B cell (primary cell): ENCODE measurements around the gene PITX3. TPM values are rescaled to one million over a fixed set of nuclear protein-coding genes. Genes with fewer than 3 reads are reported as not detected.

Experiments
- ATAC-seq: fragments of 200-7000 bp; cut with Tn5 transposase; one replicate; pipeline ENCODE4 v1.10.0; 2021; ENCODE audit warnings: low read depth, mild to moderate bottlenecking, moderate number of reproducible peaks, moderate library complexity
- CTCF ChIA-PET: fragments of 350-600 bp; sonication (Branson Sonifier 250); formaldehyde crosslinking; loops from one replicate; lab custom pipeline; 2021; ENCODE audit warnings: antibody characterized with exemption, inconsistent platforms; lab: Charles Lee
- POLR2A ChIA-PET: fragments of 350-600 bp; sonication (Branson Sonifier 250); formaldehyde crosslinking; loops from one replicate; lab custom pipeline; 2021; ENCODE audit warnings: antibody characterized with exemption; lab: Charles Lee
- DNase-seq: peaks from one replicate; pipeline ENCODE4 v3.0.0; 2013
- H2AFZ ChIP-seq: 2 replicates; pipeline ENCODE4 v1.6.1; 2012; ENCODE audit warnings: mild to moderate bottlenecking, low read depth, low read length; ENCODE audit not compliant: insufficient read depth, poor library complexity, severe bottlenecking
- H3K27ac ChIP-seq, 2 donors: 1 replicate in 1 of 2; 2 replicates in 1 of 2; pipeline ENCODE4 v1.5.1; 2012 to 2013; ENCODE audit warnings: low read length in 2 of 2, mild to moderate bottlenecking in 2 of 2, moderate library complexity in 1 of 2
- H3K27me3 ChIP-seq, 4 experiments: fragments of 200-600 bp in 1 of 4; sonication (generic) in 1 of 4; replicated peaks in 1 of 4; 1 replicate in 2 of 4; 2 replicates in 2 of 4; pipeline versions ENCODE4 v1.6.1 to v1.7.0; 2013 to 2016; ENCODE audit warnings: low read length in 3 of 4, mild to moderate bottlenecking in 2 of 4, mixed read lengths in 1 of 4, moderate library complexity in 1 of 4; ENCODE audit not compliant: insufficient read depth in 4 of 4, control insufficient read depth in 3 of 4; ENCODE audit errors: control extremely low read depth in 1 of 4
- H3K36me3 ChIP-seq, 2 experiments: replicated peaks in 1 of 2; 1 replicate in 1 of 2; 2 replicates in 1 of 2; pipeline versions ENCODE4 v1.6.1 to v1.7.1; 2013; ENCODE audit warnings: low read length in 1 of 2; ENCODE audit not compliant: insufficient read depth in 2 of 2, control insufficient read depth in 1 of 2; ENCODE audit errors: control extremely low read depth in 1 of 2, extremely low read depth in 1 of 2
- H3K4me1 ChIP-seq, 2 donors: fragments of 200-600 bp in 1 of 2; sonication (generic) in 1 of 2; 1 replicate in 1 of 2; 2 replicates in 1 of 2; pipeline versions ENCODE4 v1.5.1 to v1.6.1; 2013 to 2017; ENCODE audit warnings: low read length in 2 of 2; ENCODE audit not compliant: control insufficient read depth in 2 of 2, insufficient read depth in 2 of 2
- H3K4me2 ChIP-seq: replicated peaks from 2 replicates; pipeline ENCODE3; 2012; ENCODE audit warnings: mild to moderate bottlenecking, low read depth, low read length; ENCODE audit not compliant: poor library complexity, severe bottlenecking
- H3K4me3 ChIP-seq, 5 experiments: fragments of 200-600 bp in 1 of 5; sonication (generic) in 1 of 5; 1 replicate in 3 of 5; 2 replicates in 2 of 5; pipeline versions ENCODE4 v1.5.1 to v1.7.0; 2011 to 2016; ENCODE audit warnings: low read length in 4 of 5, mild to moderate bottlenecking in 4 of 5, low read depth in 2 of 5, control low read depth in 1 of 5, moderate library complexity in 1 of 5; ENCODE audit not compliant: insufficient read depth in 1 of 5; ENCODE audit errors: control extremely low read depth in 1 of 5, extremely low read depth in 1 of 5
- H3K79me2 ChIP-seq: fragments of 200-600 bp; sonication (generic); one replicate; pipeline ENCODE4 v1.6.0; 2016; ENCODE audit warnings: low read length; ENCODE audit not compliant: control insufficient read depth, insufficient read depth
- H3K9ac ChIP-seq: fragments of 200-600 bp; sonication (generic); 2 replicates; pipeline ENCODE4 v1.6.1; 2017; ENCODE audit warnings: mild to moderate bottlenecking, low read length, moderate library complexity
- H3K9me3 ChIP-seq, 3 donors: one replicate each; pipeline versions ENCODE4 v1.6.1 to v1.7.1; 2013; ENCODE audit warnings: low read length in 2 of 3; ENCODE audit not compliant: control insufficient read depth in 2 of 3, insufficient read depth in 1 of 3; ENCODE audit errors: control extremely low read depth in 1 of 3
- H4K20me1 ChIP-seq: 2 replicates; pipeline ENCODE4 v1.6.0; 2012; ENCODE audit warnings: mild to moderate bottlenecking, low read length; ENCODE audit not compliant: insufficient read depth, control insufficient read depth, poor library complexity, severe bottlenecking
- H3K27ac Mint-ChIP-seq: one replicate; pipeline ENCODE4 v1.8.0; 2021; ENCODE audit warnings: mixed read lengths
- H3K27me3 Mint-ChIP-seq: one replicate; pipeline ENCODE4 v1.8.0; 2021; ENCODE audit warnings: mixed read lengths
- H3K4me1 Mint-ChIP-seq: one replicate; pipeline ENCODE4 v1.8.0; 2021; ENCODE audit warnings: mixed read lengths
- H3K4me3 Mint-ChIP-seq: one replicate; pipeline ENCODE4 v1.8.0; 2021; ENCODE audit warnings: mixed read lengths
- H3K9me3 Mint-ChIP-seq: one replicate; pipeline ENCODE4 v1.8.0; 2022; ENCODE audit warnings: mixed read lengths; ENCODE audit not compliant: insufficient read depth
- EZH2 ChIP-seq: IDR thresholded peaks from 2 replicates; pipeline ENCODE4 v1.6.1; 2012; ENCODE audit warnings: borderline replicate concordance, low read depth, mild to moderate bottlenecking, moderate library complexity, low read length; ENCODE audit not compliant: insufficient read depth, poor library complexity, severe bottlenecking
- WGBS: methylation state at CpG from one replicate; pipeline ENCODE4 v1.1.5; 2013; ENCODE audit warnings: missing lambda C conversion rate; ENCODE audit not compliant: insufficient coverage; 5-methylcytosine and 5-hydroxymethylcytosine counted together
- intact Hi-C: fragments of 100-400 bp; cut with micrococcal nuclease; formaldehyde crosslinking; loops from one replicate; pipeline ENCODE4 v1.10.0; 2022
- polyA plus RNA-seq: library from polyadenylated mRNA; depleted of rRNA; stranded (reverse); fragments of >200 nt; gene quantifications from 2 replicates; pipeline ENCODE4 v1.2.3, GENCODE V29; 2012
- total RNA-seq, 2 donors: library from RNA; stranded (reverse); fragments of 120-200 nt in 1 of 2; gene quantifications; 1 replicate in 1 of 2; 2 replicates in 1 of 2; pipeline versions ENCODE4 v1.2.3 to v1.2.4, GENCODE V29; 2013 to 2022
- TF ChIP-seq, protein P1 (sequence below): fragments of 200-600 bp; IDR thresholded peaks from one replicate; pipeline ENCODE4 v1.8.0; 2022; ENCODE audit warnings: antibody characterized with exemption, mild to moderate bottlenecking

PITX3 gene
- total and polyA plus RNA-seq, 2 donors (not counting 1 experiment from before 2014, with no cell fraction given): not detected

GRCh38 chr10:102230861-102231356 lies 10.4 kb downstream of the PITX3 start:
- peak overlapping the region; percentile 100 for H3K4me2 ChIP-seq

More at GRCh38 chr10:102230861-102231356, 10.4 kb downstream of the PITX3 start:
- intact Hi-C loops: loop anchor here (1.0 kb wide), 1 partner anchor 168 kb away; no protein-coding TSS in a partner anchor
- H4K20me1 ChIP-seq: no peaks in the 10 kb centered on the region
- H3K4me3 ChIP-seq: peak overlapping the region; percentile 5 to 69 (median 53)
- ChIA-PET POLR2A (interaction anchor here (0.6 to 2.0 kb wide), 2 partner anchors 11 to 14 kb away, joined by 8 to 9 read pairs; partner anchors contain the start of gene GBF1), CTCF (interaction anchor here (1.2 to 11.2 kb wide), 20 partner anchors 9 to 352 kb away, joined by 3 to 391 read pairs (median 14); partner anchors contain the start of genes FBXL15, GBF1, NFKB2 and PITX3)
- Mint-ChIP-seq H3K27ac (no peak overlapping the region), H3K9me3 (no peaks in the 10 kb centered on the region), H3K4me3 (peak overlapping the region; percentile 90), H3K4me1 (peaks cover 32% of the 10 kb centered on the region), H3K27me3 (peaks cover 67% of the 10 kb centered on the region)
- ATAC-seq (peak; percentile 18), DNase-seq (peak; percentile 75)
- TF ChIP-seq EZH2: peak; percentile 26
- TF ChIP-seq, protein P1, sequence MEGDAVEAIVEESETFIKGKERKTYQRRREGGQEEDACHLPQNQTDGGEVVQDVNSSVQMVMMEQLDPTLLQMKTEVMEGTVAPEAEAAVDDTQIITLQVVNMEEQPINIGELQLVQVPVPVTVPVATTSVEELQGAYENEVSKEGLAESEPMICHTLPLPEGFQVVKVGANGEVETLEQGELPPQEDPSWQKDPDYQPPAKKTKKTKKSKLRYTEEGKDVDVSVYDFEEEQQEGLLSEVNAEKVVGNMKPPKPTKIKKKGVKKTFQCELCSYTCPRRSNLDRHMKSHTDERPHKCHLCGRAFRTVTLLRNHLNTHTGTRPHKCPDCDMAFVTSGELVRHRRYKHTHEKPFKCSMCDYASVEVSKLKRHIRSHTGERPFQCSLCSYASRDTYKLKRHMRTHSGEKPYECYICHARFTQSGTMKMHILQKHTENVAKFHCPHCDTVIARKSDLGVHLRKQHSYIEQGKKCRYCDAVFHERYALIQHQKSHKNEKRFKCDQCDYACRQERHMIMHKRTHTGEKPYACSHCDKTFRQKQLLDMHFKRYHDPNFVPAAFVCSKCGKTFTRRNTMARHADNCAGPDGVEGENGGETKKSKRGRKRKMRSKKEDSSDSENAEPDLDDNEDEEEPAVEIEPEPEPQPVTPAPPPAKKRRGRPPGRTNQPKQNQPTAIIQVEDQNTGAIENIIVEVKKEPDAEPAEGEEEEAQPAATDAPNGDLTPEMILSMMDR: no peak
- peak overlapping the region; percentile 91 for H2AFZ ChIP-seq
- 3% methylated on average over 48 of the region's 52 CpGs for WGBS
- no peaks in the 10 kb centered on the region for H3K36me3 ChIP-seq
- H3K4me1 ChIP-seq: peaks cover 29 to 34% of the 10 kb centered on the region in 2 donors
- H3K27ac ChIP-seq: no peak overlapping the region
- H3K79me2 ChIP-seq: no peaks in the 10 kb centered on the region
- H3K27me3 ChIP-seq: peaks cover 0 to 74% (median 42%) of the 10 kb centered on the region in 4 experiments
- peaks cover 0 to 22% (median 0%) of the 10 kb centered on the region in 3 donors for H3K9me3 ChIP-seq
- H3K9ac ChIP-seq: peak overlapping the region; percentile 69
